ENCODE data around the gene TRMT61A. TPM values are rescaled to one million over a fixed set of nuclear protein-coding genes. Genes with fewer than 3 reads are reported as not detected.
A peak's percentile ranks its signal among the peaks of the same experiment; 100 is the strongest.

Gene TRMT61A
- total and polyA plus RNA-seq, 10 of the 15 experiments (the other 5 are each of a cell fraction or from before 2014, with no cell fraction given): 0.11 to 21.9 (median 11.4) TPM

DNA sequence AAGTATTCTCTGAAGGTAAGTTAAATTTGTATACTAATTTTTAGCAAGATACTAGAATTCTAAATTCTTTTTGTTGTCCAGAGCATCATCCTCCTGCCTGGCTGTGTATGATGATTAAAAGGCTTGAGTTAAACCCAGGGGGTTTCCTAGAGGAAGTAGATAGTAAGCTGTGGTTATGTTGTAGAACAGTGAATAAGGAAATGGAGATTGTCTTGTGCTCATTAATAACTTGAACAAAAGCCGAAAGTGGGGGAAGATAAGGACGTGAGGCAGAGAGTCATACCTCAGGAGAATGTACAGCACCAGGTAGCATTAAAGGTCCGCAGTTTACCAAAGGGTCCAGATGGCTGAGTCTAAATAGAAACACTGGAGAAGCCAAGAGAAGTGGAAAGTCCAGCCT lies 48.4 kb upstream of the TRMT61A start (continued):
- TF ChIP-seq CHD1 (IDR thresholded peaks at IDR 0.05; ENCODE audit: low read depth, low read length): no peak
- TF ChIP-seq NFXL1 (IDR thresholded peaks at IDR 0.05; ENCODE audit: borderline replicate concordance): no peak
- TF ChIP-seq JUND (IDR thresholded peaks at IDR 0.05; ENCODE audit: low read depth, low read length): no peak
- TF ChIP-seq, protein P1, sequence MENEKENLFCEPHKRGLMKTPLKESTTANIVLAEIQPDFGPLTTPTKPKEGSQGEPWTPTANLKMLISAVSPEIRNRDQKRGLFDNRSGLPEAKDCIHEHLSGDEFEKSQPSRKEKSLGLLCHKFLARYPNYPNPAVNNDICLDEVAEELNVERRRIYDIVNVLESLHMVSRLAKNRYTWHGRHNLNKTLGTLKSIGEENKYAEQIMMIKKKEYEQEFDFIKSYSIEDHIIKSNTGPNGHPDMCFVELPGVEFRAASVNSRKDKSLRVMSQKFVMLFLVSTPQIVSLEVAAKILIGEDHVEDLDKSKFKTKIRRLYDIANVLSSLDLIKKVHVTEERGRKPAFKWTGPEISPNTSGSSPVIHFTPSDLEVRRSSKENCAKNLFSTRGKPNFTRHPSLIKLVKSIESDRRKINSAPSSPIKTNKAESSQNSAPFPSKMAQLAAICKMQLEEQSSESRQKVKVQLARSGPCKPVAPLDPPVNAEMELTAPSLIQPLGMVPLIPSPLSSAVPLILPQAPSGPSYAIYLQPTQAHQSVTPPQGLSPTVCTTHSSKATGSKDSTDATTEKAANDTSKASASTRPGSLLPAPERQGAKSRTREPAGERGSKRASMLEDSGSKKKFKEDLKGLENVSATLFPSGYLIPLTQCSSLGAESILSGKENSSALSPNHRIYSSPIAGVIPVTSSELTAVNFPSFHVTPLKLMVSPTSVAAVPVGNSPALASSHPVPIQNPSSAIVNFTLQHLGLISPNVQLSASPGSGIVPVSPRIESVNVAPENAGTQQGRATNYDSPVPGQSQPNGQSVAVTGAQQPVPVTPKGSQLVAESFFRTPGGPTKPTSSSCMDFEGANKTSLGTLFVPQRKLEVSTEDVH (IDR thresholded peaks at IDR 0.05; ENCODE audit: low read depth, partially characterized antibody): no peak
- TF ChIP-seq, protein P2, sequence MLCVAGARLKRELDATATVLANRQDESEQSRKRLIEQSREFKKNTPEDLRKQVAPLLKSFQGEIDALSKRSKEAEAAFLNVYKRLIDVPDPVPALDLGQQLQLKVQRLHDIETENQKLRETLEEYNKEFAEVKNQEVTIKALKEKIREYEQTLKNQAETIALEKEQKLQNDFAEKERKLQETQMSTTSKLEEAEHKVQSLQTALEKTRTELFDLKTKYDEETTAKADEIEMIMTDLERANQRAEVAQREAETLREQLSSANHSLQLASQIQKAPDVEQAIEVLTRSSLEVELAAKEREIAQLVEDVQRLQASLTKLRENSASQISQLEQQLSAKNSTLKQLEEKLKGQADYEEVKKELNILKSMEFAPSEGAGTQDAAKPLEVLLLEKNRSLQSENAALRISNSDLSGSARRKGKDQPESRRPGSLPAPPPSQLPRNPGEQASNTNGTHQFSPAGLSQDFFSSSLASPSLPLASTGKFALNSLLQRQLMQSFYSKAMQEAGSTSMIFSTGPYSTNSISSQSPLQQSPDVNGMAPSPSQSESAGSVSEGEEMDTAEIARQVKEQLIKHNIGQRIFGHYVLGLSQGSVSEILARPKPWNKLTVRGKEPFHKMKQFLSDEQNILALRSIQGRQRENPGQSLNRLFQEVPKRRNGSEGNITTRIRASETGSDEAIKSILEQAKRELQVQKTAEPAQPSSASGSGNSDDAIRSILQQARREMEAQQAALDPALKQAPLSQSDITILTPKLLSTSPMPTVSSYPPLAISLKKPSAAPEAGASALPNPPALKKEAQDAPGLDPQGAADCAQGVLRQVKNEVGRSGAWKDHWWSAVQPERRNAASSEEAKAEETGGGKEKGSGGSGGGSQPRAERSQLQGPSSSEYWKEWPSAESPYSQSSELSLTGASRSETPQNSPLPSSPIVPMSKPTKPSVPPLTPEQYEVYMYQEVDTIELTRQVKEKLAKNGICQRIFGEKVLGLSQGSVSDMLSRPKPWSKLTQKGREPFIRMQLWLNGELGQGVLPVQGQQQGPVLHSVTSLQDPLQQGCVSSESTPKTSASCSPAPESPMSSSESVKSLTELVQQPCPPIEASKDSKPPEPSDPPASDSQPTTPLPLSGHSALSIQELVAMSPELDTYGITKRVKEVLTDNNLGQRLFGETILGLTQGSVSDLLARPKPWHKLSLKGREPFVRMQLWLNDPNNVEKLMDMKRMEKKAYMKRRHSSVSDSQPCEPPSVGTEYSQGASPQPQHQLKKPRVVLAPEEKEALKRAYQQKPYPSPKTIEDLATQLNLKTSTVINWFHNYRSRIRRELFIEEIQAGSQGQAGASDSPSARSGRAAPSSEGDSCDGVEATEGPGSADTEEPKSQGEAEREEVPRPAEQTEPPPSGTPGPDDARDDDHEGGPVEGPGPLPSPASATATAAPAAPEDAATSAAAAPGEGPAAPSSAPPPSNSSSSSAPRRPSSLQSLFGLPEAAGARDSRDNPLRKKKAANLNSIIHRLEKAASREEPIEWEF (IDR thresholded peaks at IDR 0.05; ENCODE audit: insufficient replicate concordance, low read depth, low read length): no peak
- TF ChIP-seq MEF2B (IDR thresholded peaks at IDR 0.05; ENCODE audit: partially characterized antibody, poor library complexity, severe bottlenecking): peak; percentile 28
- TF ChIP-seq ZNF24 (IDR thresholded peaks at IDR 0.05): no peak
- no peak for TF ChIP-seq POU2F2 (IDR thresholded peaks at IDR 0.05; ENCODE audit: borderline replicate concordance, low read depth, low read length)
- TF ChIP-seq ASH2L (IDR thresholded peaks at IDR 0.05; ENCODE audit: borderline replicate concordance, low read depth): no peak
- no peak for TF ChIP-seq KLF5 (IDR thresholded peaks at IDR 0.05; ENCODE audit: partially characterized antibody)
- TF ChIP-seq CBFB (IDR thresholded peaks at IDR 0.05; ENCODE audit: low read depth): no peak
- TF ChIP-seq, protein P3, sequence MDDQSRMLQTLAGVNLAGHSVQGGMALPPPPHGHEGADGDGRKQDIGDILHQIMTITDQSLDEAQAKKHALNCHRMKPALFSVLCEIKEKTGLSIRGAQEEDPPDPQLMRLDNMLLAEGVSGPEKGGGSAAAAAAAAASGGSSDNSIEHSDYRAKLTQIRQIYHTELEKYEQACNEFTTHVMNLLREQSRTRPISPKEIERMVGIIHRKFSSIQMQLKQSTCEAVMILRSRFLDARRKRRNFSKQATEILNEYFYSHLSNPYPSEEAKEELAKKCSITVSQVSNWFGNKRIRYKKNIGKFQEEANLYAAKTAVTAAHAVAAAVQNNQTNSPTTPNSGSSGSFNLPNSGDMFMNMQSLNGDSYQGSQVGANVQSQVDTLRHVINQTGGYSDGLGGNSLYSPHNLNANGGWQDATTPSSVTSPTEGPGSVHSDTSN (IDR thresholded peaks at IDR 0.05; ENCODE audit: insufficient replicate concordance, low read depth, low read length): no peak
- no peak for TF ChIP-seq TAF1 (IDR thresholded peaks at IDR 0.05; ENCODE audit: borderline replicate concordance, low read depth, low read length)
- TF ChIP-seq, protein P4, sequence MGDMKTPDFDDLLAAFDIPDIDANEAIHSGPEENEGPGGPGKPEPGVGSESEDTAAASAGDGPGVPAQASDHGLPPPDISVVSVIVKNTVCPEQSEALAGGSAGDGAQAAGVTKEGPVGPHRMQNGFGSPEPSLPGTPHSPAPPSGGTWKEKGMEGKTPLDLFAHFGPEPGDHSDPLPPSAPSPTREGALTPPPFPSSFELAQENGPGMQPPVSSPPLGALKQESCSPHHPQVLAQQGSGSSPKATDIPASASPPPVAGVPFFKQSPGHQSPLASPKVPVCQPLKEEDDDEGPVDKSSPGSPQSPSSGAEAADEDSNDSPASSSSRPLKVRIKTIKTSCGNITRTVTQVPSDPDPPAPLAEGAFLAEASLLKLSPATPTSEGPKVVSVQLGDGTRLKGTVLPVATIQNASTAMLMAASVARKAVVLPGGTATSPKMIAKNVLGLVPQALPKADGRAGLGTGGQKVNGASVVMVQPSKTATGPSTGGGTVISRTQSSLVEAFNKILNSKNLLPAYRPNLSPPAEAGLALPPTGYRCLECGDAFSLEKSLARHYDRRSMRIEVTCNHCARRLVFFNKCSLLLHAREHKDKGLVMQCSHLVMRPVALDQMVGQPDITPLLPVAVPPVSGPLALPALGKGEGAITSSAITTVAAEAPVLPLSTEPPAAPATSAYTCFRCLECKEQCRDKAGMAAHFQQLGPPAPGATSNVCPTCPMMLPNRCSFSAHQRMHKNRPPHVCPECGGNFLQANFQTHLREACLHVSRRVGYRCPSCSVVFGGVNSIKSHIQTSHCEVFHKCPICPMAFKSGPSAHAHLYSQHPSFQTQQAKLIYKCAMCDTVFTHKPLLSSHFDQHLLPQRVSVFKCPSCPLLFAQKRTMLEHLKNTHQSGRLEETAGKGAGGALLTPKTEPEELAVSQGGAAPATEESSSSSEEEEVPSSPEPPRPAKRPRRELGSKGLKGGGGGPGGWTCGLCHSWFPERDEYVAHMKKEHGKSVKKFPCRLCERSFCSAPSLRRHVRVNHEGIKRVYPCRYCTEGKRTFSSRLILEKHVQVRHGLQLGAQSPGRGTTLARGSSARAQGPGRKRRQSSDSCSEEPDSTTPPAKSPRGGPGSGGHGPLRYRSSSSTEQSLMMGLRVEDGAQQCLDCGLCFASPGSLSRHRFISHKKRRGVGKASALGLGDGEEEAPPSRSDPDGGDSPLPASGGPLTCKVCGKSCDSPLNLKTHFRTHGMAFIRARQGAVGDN (IDR thresholded peaks at IDR 0.05): no peak
- TF ChIP-seq, protein P5, sequence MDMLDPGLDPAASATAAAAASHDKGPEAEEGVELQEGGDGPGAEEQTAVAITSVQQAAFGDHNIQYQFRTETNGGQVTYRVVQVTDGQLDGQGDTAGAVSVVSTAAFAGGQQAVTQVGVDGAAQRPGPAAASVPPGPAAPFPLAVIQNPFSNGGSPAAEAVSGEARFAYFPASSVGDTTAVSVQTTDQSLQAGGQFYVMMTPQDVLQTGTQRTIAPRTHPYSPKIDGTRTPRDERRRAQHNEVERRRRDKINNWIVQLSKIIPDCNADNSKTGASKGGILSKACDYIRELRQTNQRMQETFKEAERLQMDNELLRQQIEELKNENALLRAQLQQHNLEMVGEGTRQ (IDR thresholded peaks at IDR 0.05; ENCODE audit: borderline replicate concordance, low read depth, low read length): no peak
- no peak for TF ChIP-seq RFX5 (IDR thresholded peaks at IDR 0.05; ENCODE audit: low read depth, low read length)
